Measurements from ENCODE around the gene AGXT2. TPM values are rescaled to one million over a fixed set of nuclear protein-coding genes. Genes with fewer than 3 reads are reported as not detected.
"Not testable (repeated sequence)": the region's sequence is repeated elsewhere in the genome, so short reads cannot be mapped to it uniquely, and the experiment has no call there.

Gene AGXT2
- polyA plus RNA-seq, 5 donors, result 0.18 to 0.33 TPM; not detected in 3

GRCh38 chr5:35012796-35013195 is 35.0 kb downstream of the AGXT2 start:
- DNase-seq, result no peak

GRCh38 chr5:35012365-35012764 is 35.4 kb downstream of the AGXT2 start:
- no peak for DNase-seq

DNA sequence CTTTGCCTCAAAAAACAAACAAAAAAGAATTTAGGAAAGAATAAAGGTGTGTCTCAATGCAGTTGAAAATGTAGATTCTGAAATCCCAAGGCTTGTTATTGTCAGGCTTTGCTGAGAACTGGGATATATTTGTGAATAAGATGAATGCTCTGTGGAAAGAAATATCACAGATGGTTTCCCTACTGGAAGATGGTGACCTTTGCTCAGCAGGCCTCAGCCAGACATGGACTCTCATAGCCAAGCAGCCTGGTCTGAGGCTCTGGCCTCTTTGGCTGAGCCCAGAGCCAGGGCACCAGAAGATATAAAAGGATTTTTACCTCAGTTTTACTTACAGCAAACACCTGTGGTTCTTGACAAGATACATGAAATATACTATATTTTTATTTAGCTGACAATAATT is 37.1 kb downstream of the AGXT2 start:
- no peak for DNase-seq

- DNase-seq, result no peak
Measured at GRCh38 chr5:35009657-35010056, 38.1 kb downstream of the AGXT2 start.

DNA sequence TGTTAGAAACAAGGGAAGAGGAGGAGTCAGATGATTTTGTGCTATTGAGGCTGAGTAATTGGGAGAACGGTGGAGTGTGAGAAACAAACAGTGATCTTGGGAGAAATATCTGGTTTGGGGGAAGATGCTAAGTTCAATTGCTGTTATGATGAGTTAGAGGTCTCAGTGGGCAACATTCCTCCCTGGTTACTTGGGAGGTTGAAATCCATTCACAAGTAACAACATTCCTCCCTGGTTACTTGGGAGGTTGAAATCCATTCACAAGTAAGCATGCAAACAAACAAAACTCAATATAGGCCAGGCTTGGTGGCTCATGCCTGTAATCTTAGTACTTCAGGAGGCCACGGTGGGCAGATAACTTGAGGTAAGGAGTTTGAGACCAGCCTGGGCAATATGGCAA is 38.7 kb downstream of the AGXT2 start:
- no peak for DNase-seq

GRCh38 chr5:35004771-35005170 is 43.0 kb downstream of the AGXT2 start:
- DNase-seq, result no peak

DNA sequence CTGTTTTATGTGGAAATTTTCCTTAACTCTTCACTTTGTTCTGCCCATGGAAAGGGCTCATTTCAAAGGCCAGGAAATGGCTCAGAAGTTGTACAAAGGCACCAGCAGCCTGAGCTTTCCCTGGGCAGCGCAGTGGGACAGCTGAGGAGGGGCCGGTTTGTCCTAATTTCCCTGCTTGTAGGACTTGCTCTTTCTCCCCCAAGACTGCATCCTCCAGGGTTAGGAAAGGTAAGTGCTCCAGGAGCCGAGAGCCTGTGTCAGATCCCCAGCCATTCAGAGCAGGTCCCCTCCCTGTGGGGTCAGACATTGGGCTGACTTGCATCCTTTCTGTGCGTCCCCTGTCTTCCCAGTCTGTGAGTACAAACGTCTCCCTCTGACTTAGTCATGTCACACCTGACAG is 43.5 kb downstream of the AGXT2 start:
- DNase-seq, result no peak

GRCh38 chr5:35003018-35003957 is 44.5 kb downstream of the AGXT2 start:
- DNase-seq, result peak; percentile 36 to 40

- DNase-seq, result no peak
Measured at GRCh38 chr5:35002459-35002858, 45.3 kb downstream of the AGXT2 start.

GRCh38 chr5:35001842-35002241 is 45.9 kb downstream of the AGXT2 start:
- no peak for DNase-seq

DNA sequence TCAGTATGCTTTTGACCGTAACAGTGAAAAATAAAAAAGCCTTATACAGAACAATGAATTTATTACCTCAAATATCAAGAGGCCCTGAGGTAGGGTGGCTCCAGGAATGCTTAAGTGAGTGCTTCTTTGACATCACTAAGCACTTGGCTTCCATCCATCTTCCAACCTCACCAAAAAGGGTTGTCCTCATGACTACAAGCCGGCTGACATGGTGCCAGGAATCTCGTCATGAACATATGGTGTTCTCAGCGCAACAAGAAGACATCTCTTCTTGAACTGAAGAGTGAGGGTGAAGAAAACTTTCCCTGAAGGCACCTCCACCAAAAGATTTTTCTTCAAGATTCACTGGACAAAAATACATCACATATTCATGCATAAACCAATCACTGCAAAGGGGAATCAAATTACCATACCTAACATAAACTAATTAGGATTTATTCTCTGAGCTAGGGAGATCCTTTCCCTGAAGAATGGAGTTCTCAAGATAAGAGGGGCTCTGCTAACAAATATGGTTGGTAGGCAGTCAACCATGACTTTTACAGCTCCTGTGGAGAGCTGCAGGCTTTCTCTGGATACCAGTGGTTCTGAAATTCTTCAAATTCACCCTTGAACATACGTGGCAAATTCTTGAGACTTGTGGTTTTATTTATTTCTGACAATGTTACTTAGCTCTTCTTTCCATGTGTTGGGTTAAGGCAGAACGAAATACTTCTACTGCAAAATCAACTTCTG is 49.5 kb downstream of the AGXT2 start:
- no peak for DNase-seq

GRCh38 chr5:34996261-34996660 is 51.5 kb downstream of the AGXT2 start:
- DNase-seq, result no peak

- DNase-seq, result no peak
Measured at GRCh38 chr5:34993951-34994350, 53.8 kb downstream of the AGXT2 start.

- DNase-seq, result no peak
Measured at GRCh38 chr5:34991486-34992238, 56.1 kb downstream of the AGXT2 start.

GRCh38 chr5:34986965-34987364 is 60.8 kb downstream of the AGXT2 start:
- no peak for DNase-seq

DNA sequence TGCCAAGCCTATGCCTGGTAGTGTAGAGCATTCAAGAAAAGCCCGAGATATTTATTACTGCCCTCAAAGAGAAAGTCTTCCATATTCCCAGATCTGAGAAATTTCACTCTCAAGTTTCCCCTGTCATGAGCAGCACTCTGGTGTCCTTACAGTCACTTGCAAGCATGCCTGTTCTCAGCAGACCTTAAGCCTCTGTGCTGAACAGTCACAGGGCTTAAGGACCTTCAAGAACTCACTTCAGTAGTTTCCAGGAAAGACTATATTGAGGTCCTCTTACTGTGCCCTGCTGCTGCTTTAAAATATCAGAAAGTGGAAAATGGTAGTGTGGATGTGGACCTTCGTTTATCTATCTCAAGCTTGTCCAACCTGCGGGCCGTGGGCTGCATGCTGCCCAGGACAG is 64.9 kb downstream of the AGXT2 start:
- no peak for DNase-seq

GRCh38 chr5:34978681-34979080 is 69.1 kb downstream of the AGXT2 start:
- DNase-seq, result no peak

DNA sequence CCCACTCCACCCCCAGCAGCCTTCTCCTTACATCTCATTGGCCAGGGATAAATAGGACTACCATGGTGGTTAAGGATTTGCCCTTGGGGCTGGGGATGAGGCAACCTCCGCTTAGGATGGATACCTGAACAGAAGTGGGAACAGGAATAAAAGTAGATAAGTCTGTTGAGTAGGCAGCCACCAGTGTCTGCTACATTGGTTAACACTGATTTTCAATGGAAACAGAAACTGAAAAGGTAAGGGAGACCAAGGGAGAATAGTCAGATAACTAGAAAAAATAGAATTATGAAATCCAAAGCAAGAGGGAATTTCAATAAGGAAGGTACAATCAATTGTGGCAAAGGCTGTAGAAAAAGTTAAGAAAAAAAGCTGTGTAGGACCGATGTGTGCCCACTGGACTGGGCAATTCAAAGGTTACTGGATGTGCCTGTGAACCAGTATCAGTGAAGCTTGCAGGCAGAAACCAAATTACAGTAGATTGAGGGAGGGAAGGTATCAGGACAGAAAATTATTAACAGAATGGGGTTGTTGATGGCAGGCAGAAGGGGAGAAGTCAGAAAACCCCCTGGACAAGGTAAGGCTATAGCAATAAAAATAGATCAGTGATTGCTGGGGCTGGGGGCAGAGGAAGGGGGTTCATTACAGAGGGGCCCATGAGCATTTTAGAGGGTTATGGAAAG is 69.7 kb downstream of the AGXT2 start:
- DNase-seq, result no peak

DNA sequence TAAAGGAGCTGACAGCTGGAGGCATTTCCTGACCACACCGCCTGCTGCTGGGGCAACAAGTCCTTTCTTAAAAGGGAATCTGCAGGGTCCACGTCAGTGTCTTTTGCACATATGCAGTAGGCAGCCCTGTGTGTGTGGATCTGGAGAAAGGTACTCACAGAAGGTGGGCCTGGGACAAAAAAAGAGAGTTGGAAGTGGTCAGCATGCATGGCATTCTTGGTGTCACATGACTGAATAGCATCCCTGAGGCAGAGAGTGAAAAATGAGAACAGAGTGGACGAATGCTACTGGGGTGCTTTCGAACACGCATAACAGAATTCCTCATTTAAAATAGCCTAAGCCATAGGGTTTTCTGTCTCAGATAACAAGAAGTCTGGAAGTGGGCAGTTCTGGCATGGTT is 71.4 kb downstream of the AGXT2 start:
- no peak for DNase-seq

DNA sequence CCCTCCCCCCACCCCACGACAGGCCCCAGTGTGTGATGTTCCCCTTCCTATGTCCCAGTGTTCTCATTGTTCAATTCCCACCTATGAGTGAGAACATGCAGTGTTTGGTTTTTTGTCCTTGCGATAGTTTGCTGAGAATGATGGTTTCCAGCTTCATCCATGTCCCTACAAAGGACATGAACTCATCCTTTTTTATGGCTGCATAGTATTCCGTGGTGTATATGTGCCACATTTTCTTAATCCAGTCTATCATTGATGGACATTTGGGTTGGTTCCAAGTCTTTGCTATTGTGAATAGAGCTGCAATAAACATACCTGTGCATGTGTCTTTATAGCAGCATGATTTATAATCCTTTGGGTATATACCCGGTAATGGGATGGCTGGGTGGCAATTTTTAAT is 76.1 kb downstream of the AGXT2 start:
- DNase-seq, result not testable (repeated sequence)

DNA sequence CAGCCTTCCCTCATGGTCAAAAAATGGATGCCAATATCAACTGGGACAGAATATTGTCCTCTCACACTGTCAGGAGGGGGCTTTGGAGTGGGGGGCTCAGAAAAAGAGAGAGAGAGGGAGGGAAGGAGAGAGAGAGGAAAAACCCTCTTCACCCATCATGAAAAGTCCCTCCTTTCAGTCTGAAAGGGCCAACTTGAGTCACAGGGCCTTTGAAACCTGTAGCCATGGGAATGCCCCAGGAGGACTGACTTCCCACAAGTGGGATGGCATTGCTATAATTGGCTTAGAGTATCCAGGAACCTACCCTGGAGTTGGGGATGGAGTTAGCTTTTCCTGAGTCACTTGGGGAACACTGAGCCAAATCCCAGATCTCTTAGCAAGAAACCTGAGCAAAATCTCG is 77.2 kb downstream of the AGXT2 start:
- no peak for DNase-seq

- no peak for DNase-seq
Measured at GRCh38 chr5:34968258-34968657, 79.5 kb downstream of the AGXT2 start.
